Activated naive CD8-positive, alpha-beta T cell treated with anti-CD3 and anti-CD28 coated beads for 36 hours (primary cell): ENCODE data around the gene TMEM254. TPM values are rescaled to one million over a fixed set of nuclear protein-coding genes. Genes with fewer than 3 reads are reported as not detected.

Source experiments
- DNase-seq: peaks from one replicate; pipeline ENCODE4 v3.0.0; 2021
- H3K27ac Mint-ChIP-seq: one replicate; pipeline ENCODE4 v1.8.0; 2022; ENCODE audit warnings: mild to moderate bottlenecking, moderate library complexity, mixed read lengths
- H3K27me3 Mint-ChIP-seq: one replicate; pipeline ENCODE4 v1.8.0; 2022; ENCODE audit warnings: mild to moderate bottlenecking, mixed read lengths
- H3K36me3 Mint-ChIP-seq: one replicate; pipeline ENCODE4 v1.8.0; 2021; ENCODE audit warnings: mild to moderate bottlenecking, mixed read lengths
- H3K4me1 Mint-ChIP-seq: one replicate; pipeline ENCODE4 v1.8.0; 2021; ENCODE audit warnings: mixed read lengths
- H3K4me3 Mint-ChIP-seq: one replicate; pipeline ENCODE4 v1.8.0; 2022; ENCODE audit warnings: mild to moderate bottlenecking, moderate library complexity, mixed read lengths
- H3K9me3 Mint-ChIP-seq: one replicate; pipeline ENCODE4 v1.8.0; 2022; ENCODE audit warnings: mixed read lengths
- total RNA-seq, 2 experiments: library from RNA; stranded (reverse); gene quantifications; one replicate each; pipeline ENCODE4 v1.2.3, GENCODE V29; 2021

Gene TMEM254
- total RNA-seq, 2 experiments from 2014 or later: 11.1 to 14.7 TPM

- H3K4me1 Mint-ChIP-seq: peaks cover 3% of the 10 kb centered on the region
- H3K9me3 Mint-ChIP-seq: no peaks in the 10 kb centered on the region
- H3K4me3 Mint-ChIP-seq: no peak overlapping the region
- H3K36me3 Mint-ChIP-seq: no peaks in the 10 kb centered on the region
- no peak for DNase-seq
- H3K27ac Mint-ChIP-seq: peak overlapping the region; percentile 23
- peaks cover 24% of the 10 kb centered on the region for H3K27me3 Mint-ChIP-seq
Observed at GRCh38 chr10:80137031-80137862, 58.8 kb downstream of the TMEM254 start.

DNA sequence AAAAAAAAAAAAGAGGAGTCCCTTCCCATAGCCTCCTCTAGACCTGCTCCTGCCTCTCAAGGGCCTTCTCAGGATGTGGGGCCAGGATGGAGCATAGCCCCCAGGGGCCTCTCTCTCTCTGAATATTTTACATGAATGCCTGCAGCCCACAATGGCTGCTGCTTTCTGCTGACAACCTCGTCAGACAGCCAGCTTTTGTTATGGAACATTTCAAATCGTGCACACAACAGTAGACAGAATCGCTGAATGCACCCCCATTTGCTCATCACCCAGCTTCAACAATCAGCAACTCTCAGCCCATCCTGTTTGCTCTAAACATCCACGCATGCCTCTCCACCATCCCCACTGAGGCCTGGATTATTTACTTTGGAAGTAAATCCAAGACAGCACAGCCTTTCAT lies 59.5 kb downstream of the TMEM254 start:
- DNase-seq: no peak
- peaks cover 1% of the 10 kb centered on the region for H3K4me1 Mint-ChIP-seq
- no peaks in the 10 kb centered on the region for H3K36me3 Mint-ChIP-seq
- H3K27me3 Mint-ChIP-seq: peaks cover 21% of the 10 kb centered on the region
- H3K27ac Mint-ChIP-seq: no peak overlapping the region
- H3K9me3 Mint-ChIP-seq: no peaks in the 10 kb centered on the region
- no peak overlapping the region for H3K4me3 Mint-ChIP-seq

GRCh38 chr10:80139265-80139664 lies 60.8 kb downstream of the TMEM254 start:
- DNase-seq: no peak
- Mint-ChIP-seq H3K9me3 (no peaks in the 10 kb centered on the region), H3K4me1 (peaks cover 6% of the 10 kb centered on the region), H3K27me3 (peaks cover 8% of the 10 kb centered on the region), H3K36me3 (no peaks in the 10 kb centered on the region), H3K27ac (no peak overlapping the region), H3K4me3 (no peak overlapping the region)

DNA sequence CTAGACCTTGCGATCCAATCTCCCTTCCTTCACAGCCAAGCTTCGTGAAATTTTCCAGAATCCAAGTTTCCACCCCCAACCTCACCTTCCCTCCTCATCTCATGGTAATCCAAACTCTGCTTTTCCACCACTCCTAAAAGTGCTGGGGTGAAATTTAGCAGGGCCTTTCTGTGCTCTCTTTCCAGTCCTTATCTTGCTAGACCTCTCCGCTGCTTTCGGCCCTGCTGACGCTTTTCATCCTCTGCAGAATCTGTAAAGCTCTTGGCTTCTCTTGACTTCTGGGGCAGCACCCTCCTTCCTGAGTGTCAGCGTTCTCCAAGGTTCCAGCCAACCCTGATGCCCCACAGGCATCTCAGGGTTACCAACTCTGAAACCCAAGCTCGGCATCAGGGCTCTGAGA lies 61.8 kb downstream of the TMEM254 start:
- no peak overlapping the region for H3K4me3 Mint-ChIP-seq
- no peaks in the 10 kb centered on the region for H3K9me3 Mint-ChIP-seq
- peaks cover 4% of the 10 kb centered on the region for H3K27me3 Mint-ChIP-seq
- no peak overlapping the region for H3K27ac Mint-ChIP-seq
- no peak for DNase-seq
- H3K4me1 Mint-ChIP-seq: peaks cover 12% of the 10 kb centered on the region
- H3K36me3 Mint-ChIP-seq: no peaks in the 10 kb centered on the region

- Mint-ChIP-seq H3K36me3 (no peaks in the 10 kb centered on the region), H3K4me1 (peaks cover 17% of the 10 kb centered on the region), H3K4me3 (no peak overlapping the region), H3K9me3 (no peaks in the 10 kb centered on the region), H3K27ac (no peak overlapping the region), H3K27me3 (peaks cover 4% of the 10 kb centered on the region)
- no peak for DNase-seq
Observed at GRCh38 chr10:80141696-80142460, 63.4 kb downstream of the TMEM254 start.

Other genes starting within 250 kb of the TMEM254 start
- gene SFTPD, start 129.6 kb upstream of the TMEM254 start, total RNA-seq: not detected
- gene PLAC9, start 54.1 kb downstream of the TMEM254 start, total RNA-seq: not detected
- 100 to 1,000 TPM; 181 to 191 TPM for gene ANXA11, start 126.9 kb downstream of the TMEM254 start, total RNA-seq
- gene MAT1A, start 211.0 kb downstream of the TMEM254 start, total RNA-seq: not detected